GM21367 (cell line): ENCODE data around the gene FNDC5.

ENCODE experiments used
- ATAC-seq: cut with Tn5 transposase; IDR thresholded peaks from one replicate; pipeline ENCODE4 v1.9.1; 2021; ENCODE audit not compliant: unreplicated experiment

The FNDC5 gene

DNA sequence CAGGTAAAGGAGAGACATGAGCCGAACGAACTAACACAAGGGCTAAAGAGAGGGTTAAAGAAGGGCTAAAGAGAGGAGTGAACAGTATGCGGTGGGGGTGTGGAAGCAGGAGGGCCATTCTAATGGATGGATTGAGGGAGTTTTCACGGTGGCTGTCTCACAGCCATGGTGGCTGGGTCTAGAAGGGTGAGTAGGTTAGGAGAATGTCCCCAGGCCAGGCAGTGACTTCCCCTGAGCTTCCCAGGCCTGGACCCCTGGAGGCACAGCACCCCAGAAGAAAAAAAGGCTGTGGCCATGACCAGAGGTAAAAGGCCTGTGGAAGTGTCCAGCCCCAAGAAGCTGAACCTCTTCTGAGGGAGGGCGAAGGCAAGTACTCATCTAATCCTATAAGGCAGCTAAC, 3.6 kb downstream of the FNDC5 start:
- no peak for ATAC-seq

GRCh38 chr1:32865639-32866405, 4.9 kb downstream of the FNDC5 start:
- ATAC-seq = no peak

DNA sequence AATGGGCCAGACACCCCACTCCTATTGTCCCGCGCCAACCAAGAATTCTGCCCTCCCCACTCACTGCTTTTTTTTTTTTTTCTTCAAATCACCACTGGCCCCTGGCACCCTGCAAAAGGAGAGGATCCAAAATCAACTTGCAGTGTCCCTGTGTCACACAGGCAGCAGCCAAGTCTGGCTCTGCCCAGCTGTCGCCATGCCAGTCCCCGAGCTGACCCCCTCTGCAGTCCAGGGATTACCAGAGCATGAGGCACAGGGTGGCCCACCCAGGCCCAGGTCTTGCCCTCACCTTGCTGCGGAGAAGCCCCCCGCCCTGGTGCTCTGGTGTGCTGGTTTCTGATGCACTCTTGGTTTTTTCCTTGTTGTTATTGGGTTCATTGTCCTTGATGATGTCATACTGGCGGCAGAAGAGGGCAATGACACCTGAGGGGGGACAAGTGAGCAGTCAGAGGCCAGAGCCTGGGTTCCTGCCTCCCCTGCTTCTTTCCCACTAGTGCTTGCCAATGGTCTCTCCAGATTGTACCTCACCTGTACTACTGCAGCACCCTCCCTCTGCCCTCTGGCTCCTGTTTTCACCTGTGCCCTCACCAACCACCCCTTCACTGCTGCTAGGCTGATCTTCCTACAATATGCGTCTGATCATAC, 6.2 kb downstream of the FNDC5 start:
- no peak for ATAC-seq

DNA sequence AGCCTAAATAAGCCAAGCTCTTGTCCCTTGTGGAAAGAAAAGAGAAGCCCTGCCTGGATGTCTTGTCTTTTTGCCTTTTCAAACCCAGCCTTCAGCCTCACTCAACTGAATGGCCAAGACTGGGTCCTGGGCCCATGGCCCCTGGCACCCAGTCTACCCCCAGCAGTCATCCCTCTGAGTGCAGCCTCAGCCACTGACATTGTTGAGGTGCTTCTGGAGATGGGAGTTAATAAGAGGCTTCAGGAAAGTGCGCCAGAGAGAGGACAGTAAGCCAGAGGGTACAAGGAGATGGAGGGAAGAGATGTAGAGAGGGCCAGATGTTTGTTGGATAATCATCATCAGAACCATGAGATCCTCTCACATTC, 6.8 kb downstream of the FNDC5 start:
- ATAC-seq = no peak

DNA sequence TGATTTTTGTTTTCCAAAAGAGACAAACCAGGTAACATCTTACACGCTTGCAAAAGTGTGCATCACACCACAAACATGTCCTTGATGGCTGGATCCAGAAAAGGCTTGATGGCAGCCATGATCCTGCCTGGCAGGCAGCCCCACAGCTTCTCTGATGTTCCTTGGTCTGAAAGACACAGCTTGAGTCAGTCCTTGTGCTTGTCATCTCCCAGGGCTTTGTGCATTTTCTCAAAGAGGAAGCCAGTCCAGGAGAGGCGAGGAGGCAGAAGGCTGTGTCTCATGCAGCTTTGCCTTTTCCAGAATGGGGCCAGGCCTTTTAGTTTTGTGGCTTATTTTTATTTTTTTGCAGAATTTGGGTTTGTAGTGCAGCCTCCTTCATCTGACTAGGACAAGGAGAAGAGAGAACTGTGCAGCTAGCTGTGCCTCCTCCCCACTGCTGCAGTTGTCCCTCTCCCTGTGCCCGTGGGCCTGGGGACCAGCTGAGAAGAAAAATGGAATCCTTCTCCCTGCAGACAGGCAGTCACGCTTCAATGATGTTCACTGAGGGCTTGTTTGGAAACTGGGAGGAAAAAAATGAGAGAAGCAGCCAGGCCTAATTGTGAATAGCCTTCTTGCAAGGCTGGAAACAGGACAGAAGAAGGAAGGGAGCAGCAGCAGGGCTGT, 7.4 kb downstream of the FNDC5 start:
- no peak for ATAC-seq

GRCh38 chr1:32861904-32862695, 8.6 kb downstream of the FNDC5 start:
- no peak for ATAC-seq

- ATAC-seq = no peak
Observed at GRCh38 chr1:32860566-32860965, 10.1 kb downstream of the FNDC5 start.

- ATAC-seq = no peak
Observed at GRCh38 chr1:32859915-32860314, 10.8 kb downstream of the FNDC5 start.

- no peak for ATAC-seq
Observed at GRCh38 chr1:32858791-32859190, 11.9 kb downstream of the FNDC5 start.

DNA sequence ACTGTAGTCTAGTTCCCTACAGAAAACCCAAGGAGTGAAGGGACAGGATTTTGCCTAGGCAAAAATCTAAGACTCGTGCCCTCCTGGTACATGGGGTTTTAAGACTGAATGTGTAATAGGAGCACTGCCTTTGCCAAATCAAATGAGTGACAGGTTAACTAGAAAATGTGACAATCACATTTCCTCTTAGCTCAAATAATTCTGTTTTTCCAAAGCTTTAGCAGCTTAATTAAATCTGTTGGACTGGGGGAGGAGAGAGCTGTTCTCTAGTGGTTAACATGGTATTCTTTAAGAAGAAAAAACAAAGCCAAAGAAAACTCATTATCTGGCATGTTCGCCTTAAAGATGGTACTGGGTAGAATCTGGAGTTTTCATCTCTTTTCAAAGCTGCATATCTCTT, 12.6 kb downstream of the FNDC5 start:
- no peak for ATAC-seq

- ATAC-seq = no peak
Observed at GRCh38 chr1:32855861-32856617, 14.7 kb downstream of the FNDC5 start.

- ATAC-seq = no peak
Observed at GRCh38 chr1:32848354-32849063, 22.2 kb downstream of the FNDC5 start.

DNA sequence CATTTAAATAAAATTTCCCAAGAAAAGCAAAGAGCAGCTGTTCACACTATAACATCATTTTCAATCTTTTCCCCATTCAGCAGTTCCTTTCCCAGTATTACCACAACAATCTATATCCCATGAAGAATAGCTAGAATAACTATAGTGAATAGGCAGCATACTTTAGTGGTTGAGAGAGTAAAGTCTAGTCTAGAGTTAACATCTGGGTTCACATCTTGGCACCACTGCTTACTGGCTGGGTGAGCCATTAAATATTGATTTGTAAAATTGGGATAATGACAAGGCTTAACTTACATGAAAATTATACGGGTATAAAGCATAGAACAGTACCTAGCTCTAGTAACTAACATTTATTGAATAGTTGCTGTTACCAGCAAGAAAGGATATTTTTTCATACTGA, 38.8 kb downstream of the FNDC5 start:
- no peak for ATAC-seq

GRCh38 chr1:32830092-32830852, 40.4 kb downstream of the FNDC5 start:
- no peak for ATAC-seq

DNA sequence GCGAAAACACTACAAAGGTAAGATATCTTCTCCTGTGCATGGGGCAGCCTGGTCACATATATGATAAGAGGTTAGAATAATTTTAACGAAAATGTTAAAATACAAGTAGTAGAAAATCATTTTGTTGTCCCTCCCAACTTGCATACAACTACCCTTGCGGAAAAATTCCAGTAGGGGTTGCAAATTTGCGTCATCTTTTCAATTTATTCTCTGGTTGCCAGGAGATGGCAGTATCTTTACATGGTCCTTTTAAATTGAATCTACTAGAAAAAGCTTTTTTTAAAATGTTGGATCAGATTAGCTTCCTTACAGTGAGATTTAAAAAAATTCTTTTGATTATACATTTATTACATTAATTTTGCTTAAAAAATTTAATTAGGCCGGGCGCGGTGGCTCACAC, 42.4 kb downstream of the FNDC5 start:
- ATAC-seq = no peak

DNA sequence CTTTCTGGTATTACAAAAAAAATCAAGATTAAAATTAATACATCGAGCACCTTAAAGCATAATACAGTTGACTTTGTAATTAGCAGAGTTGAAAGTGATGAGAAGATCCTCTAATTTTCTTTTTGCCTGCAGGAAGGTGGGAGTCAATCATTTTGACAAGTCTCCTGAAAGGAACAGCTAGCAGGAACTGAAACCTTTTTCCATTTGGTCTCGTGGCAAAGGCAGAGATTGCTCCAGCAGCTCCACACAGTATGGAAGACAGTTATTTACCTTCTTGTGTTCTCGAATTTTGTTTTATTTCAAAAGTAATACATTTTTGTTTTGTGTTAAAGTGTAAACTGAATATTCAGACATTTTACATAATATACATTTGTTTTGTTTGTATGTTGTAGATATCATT, 45.5 kb downstream of the FNDC5 start:
- ATAC-seq = no peak

- ATAC-seq = peak; percentile 39
Observed at GRCh38 chr1:32818804-32819541, 51.7 kb downstream of the FNDC5 start.
